Stimulated activated CD4-positive, alpha-beta T cell treated with anti-CD3 and anti-CD28 coated beads, Interleukin-15, amount 100 ng/mL, for 1 hour (primary cell): ENCODE data around the gene TOMM34.

ENCODE experiments used
- DNase-seq, 2 donors: peaks; one replicate each; pipeline ENCODE4 v3.0.0-alpha.2; 2020; ENCODE audit warnings: low read depth in 1 of 2, low spot score in 1 of 2

Gene TOMM34

DNA sequence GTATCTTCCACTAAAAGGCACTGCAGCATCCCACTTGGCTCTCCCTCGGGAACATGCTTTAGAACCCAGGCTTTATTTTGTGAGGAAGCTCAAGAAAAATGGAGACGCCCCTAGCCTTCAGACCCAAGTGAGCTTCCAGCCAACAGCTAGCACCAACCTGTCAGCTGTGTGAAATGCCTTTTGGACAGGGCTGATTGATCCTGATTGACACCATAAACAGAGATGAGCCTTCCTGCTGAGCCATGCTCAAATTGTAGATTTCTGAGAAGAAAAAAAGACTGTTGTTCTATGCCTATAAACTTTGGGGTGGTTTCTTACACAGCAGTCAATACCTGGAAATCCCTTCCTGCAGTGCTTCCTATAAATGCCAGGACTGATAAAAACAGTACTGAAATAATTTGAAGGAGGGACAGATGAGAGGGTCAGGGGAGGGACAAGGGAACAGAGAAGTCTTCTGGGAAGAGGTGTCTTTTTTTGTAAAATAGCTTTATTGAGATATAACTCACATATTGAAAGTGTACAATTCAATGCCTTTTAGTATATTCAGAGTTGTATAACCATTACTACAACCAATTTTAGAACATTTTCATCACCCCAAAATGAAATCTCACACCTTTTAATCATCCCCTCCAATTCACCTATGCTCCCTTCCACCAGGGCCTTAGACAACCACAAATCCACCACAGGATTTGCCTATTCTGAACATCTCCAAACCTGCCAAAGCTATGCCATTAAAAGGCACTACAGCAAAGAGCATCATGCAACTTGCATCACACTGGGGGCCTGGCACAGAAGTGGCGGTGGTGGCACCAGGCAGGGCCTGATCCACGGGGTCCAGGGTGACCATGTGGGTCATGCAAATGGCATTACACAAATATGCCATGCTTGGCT lies 3.4 kb upstream of the TOMM34 start:
- no peak for DNase-seq

DNA sequence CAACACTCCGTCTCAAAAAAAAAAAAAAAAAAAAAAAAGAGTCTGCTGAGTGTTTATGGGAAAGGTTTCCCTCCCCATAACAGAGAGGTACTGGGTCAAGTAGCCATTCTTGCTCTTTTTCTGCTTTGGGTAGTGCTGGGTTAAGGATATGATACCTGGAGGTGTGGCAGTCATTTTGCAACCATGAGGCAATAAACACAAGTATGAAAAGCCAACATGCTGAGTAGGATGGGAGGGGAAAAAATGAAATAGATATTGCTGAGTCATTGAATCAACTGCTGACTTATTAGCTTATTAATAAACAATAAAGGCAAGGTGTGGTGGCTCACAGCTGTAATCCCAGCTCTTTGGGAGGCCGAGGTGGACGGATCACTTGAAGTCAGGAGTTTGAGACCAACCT lies 2.3 kb upstream of the TOMM34 start:
- no peak for DNase-seq

DNA sequence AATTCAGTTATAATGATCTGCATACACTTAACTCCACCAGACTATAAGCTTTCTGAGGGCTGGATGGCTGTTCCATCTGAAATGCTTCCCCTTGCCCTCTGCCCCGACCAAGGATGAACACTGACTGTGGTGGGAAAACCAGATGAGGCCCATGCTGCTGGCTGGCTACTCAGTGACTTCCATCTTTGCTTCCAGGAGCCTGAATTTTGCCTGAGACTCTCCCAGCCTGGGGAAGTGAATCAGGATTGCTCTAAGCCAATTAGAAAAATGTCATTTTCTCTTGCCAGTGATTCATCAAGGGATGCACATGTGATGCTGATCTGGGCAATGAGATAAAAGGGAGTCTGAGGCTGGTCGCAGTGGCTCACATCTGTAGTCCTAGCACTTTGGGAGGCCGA lies 1.7 kb upstream of the TOMM34 start:
- DNase-seq = no peak

DNA sequence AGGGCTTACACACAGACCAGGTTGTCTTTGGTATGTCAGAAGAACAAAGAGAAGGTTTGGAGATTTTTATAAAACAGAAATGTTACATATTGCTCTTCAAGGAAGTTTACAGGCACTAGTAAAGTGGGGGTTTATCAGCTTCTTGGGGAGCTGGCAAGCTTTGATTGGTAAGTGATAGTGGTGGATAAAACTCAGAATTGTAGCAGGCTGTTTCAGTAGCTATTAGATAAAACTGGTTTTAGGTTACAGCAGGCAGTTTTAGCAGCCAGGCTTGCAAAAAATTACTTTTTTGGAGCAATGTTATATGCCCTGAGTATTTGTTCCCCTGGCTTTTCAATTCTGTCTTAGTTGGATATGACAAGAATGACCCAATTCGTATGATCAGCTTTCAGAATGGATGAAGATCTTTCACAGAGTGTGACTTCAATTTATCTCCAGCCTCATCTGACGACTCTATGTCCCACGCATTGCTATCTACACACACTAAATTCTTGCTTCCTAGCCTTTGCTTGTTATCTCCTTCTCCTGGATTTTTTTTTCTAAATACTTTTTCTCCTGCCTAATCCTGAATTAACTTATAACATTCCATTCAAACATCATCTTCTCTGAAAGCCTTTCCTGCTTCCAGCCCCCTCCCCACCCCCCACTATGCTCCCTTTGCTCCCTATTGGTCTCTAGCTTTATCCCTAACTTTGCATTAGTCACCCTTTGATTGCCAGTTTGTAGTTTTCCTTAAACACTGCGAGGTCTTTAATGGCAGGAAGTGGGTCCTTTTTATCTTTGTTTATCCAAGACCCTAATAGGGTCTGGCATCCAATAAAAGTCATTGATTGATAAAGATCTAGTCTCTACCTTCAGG lies 1.0 kb upstream of the TOMM34 start:
- DNase-seq = no peak

DNA sequence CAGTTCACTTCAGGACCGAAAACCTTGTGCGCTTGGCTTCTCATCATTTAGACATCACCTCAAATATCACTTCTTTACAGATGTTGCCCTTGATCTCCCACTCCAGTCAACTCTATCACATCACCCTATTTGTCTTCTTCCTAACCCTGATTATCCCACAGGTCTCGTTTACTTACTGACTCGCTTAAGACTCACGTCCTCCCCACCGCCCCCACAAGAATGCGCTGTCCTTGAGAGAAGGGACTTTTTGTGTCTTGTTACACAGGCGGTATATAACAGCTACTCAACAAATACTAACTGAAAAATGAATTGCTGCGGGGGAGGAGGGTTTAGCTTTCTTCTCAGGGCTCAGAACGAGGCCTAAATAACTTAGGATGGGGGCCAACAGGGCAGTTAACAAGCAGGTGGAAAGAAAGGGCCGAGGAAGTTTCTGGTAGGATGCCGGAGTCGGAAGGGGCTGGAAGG lies 527 bp downstream of the TOMM34 start:
- peak in 1 of 2 donors; percentile 57 for DNase-seq

DNA sequence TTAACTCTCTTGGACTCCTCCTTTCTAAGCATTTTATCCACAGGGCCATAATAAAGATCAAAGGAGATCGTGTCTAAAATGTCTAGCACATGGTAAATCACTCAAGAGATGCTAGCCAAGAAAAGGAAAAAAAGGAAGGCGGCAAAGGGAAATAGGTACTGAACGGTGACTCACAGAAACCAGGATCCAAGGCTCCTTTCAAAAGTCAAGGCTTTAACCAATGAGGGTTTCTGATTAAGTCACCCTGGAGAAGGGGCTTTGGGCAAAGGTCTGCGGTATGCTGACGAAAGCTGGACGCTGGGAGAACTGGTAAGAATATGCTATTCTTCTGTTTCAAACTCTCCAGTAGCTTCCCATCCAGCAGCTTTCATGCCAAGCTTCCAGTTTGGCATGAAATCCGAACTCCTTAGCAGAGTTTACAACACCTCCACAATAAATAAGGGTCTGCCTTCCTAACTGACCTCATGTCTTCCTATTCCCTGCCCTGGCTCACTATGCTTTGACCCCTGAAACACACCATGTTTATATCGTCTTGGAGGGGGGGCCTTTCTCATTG lies 1.0 kb downstream of the TOMM34 start:
- DNase-seq = no peak

DNA sequence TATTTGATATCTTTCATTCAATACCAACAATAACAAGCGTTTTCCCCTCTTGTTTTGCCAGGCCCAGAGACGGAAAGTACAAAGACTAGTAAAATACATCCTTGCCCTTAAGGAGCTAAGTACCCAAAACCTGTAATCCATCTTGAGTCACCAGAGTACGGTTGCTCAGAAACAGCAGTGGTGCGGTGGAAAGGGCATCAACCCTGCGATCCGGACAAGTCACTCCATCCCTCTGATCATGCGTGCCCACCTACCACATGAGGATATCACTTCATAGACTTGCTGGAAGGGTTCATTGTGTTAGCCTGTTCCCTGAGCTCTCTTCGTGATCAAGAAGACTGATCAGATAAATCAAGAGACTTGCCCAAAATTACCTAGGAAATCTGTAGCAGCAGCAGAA lies 1.9 kb downstream of the TOMM34 start:
- no peak for DNase-seq

DNA sequence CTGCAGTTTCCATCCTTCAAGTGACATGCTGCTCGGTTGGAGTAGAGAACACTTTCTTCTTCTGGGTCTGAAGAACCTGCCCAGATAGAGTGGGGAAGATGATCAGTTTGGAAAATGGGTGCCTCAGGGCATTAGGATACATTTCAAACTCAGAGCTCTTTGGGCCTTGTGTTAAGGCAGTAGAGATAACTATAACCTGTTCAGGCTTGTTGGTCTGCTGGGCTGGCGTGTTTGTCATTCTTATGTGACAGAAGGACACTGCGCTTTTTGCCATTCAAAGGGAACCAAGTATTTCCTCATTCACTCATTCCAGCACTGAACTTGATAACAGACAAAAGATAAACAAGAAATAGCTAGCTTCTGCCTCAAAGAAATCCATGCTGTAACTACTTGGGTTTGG lies 3.8 kb downstream of the TOMM34 start:
- DNase-seq = no peak

DNA sequence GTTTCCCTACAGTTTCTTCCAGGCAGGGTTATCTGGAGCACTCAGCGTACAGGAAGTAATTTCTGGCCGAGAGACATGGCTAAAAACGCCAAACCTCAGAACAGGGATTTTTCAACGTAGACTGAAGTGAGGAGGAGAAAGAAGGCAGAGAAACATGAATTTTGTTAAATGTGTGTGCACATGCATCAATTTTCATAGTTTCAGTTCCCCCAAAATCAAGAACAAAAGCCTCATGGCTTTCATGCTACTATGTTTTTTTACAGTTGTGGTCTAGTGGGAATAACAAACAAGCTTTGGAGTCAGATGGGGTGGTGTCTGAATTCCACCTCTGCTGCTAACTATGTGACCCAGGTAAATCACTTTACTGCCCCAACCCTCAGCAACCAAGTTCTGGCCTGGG lies 4.9 kb downstream of the TOMM34 start:
- DNase-seq = no peak

DNA sequence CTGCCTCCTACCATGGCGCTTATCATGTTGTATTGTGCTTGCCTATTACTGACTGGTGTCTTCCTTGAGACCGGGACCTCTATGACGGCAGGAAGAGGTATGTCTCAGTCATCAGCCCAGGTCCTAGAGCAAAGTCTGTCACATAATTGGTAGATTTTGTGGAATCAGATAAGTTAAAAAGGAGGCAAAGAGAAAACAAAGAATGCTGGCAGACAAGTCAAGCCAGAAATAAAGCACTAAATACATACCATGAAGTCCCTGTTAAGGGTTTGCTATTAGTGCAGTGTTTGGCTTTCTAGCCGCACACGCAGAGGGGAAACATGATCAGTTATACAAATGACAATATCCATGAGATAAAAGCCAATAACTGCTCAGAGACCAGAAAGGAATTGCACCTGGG lies 6.0 kb downstream of the TOMM34 start:
- no peak for DNase-seq

DNA sequence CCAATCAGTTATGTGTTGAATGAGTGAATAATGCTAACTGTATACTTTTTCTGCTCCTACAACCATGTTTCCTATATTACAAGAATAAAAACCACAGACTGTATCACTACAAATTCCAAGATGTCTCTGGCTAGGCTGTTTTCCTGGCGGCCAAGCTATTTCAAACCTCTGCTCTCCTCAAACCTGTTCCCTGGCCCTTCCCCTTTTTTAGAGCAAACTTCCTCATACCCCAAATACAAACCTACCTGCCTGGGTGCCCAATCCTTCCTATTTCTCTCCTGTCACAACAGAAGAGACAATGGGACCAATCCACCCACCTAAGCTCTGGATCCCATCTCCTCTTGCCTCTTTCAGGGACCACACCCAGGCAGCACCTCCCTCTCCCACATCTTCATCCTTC lies 7.5 kb downstream of the TOMM34 start:
- no peak for DNase-seq

DNA sequence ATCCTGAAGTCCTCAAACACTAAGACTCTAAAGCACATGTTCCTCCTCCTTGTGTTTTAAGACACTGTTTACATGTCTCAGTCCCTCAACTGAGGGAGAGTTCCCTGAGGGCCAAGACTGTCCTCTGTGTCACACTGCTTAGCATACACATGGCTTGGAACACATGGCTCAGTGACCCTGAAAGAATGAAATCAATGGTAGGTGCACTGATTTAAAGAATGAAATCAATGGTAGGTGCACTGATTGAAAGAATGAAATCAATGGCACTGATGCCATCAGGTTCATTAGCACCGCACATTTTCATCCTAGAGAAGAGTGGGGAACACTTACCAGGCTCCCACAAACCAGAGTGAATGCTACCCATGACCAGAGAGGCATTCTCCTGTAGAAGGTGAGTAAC lies 9.8 kb downstream of the TOMM34 start:
- DNase-seq = no peak

DNA sequence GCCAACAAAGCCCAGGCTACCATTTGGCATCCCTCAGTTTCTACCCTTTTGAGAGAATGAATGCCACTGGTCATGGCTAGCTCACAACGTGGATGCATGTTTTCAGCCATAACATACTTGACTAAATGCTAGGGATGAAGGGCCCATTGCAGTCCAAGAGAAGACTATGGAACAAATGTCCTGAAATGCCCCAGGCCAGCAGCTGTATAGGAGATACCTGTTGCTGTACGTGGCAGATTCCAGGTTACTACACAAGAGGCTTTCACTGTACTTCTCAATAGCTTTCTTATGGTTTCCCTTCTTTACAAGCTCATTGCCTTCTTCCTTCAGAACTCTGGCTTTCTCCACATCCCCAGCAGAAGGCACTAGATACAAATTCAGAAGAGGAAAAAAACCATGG lies 11.7 kb downstream of the TOMM34 start:
- DNase-seq = no peak

DNA sequence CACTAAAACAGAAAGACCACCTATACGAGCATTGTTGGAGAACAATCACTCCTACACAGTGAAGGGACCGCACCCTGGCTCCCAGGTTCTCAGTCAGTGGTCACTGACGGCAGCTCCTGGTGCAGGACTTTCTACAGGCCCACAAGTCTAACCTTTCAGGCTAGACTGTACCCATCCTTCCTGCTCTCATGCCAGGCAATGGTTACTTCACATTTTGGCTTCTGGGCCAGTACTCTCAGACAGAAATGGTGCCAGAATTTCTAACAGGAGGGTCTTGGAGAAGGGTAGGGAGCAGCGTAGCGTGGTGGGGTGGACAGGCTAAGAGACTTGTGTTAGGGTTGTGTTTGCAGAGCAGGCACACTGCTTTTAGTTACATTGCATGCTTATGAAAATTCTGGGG lies 12.1 kb downstream of the TOMM34 start:
- no peak for DNase-seq

DNA sequence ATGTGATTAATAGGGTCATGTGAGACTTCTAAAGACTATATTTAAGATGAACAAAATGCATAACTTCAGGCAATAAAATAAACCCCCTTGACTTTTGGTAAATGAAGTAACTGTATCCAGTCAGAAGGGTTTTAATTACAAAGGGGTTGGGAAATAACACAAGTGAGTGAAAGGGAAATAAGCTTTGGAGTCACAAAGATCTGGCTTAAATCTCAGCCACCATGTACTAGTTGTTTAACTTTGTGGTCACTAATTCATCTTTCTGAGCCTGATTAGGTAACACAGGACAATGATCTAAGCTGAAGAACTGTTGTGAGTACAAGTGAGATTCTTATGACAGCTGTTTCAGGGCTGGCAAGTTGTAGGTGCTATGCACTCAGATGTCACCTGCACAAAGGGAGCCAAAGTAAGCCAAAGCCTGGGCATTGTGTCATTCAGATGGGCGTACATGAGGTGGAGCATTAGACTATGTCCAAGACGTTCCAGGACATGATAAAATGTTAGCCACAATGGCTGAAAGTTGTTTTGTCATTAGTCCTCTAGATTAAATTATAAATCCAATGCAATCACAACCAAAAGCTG lies 13.8 kb downstream of the TOMM34 start:
- no peak for DNase-seq

DNA sequence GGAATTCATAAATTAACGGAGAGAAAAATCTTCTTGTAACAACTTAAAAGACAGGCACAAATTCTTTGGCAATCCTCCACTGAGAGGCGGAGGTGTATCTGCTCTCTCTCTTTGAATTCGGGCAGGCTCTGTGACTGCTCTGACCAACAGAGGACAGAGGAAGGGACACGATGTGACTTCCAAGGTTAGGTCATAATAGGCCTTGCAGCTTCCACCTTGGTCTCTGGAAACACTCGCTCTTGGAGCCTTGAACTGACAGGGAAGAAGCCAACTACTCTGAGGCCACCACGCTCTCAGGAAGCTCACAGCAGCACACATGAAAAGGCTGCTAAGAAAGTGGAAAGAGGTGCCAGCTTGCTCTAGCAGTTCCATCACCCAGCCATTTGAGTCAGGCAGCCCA lies 14.9 kb downstream of the TOMM34 start:
- DNase-seq = no peak

DNA sequence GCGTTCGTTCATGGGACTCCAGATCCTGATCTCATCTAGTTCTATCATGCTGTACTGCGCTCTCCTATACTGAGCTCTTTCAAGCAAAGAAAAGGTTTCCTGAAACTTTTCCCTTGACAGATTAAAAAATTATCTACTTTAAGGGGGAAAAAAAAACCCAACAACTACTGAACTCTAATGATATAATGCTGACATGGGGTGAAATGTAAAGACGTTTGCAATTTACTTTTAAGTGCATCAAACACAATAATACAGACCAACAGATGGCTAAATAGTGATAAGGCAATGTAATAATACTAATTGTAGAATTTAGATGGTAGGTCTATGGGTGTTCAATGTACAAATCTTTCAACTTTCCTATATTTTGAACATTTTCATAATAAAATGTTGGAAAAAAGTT lies 16.4 kb downstream of the TOMM34 start:
- DNase-seq = no peak

DNA sequence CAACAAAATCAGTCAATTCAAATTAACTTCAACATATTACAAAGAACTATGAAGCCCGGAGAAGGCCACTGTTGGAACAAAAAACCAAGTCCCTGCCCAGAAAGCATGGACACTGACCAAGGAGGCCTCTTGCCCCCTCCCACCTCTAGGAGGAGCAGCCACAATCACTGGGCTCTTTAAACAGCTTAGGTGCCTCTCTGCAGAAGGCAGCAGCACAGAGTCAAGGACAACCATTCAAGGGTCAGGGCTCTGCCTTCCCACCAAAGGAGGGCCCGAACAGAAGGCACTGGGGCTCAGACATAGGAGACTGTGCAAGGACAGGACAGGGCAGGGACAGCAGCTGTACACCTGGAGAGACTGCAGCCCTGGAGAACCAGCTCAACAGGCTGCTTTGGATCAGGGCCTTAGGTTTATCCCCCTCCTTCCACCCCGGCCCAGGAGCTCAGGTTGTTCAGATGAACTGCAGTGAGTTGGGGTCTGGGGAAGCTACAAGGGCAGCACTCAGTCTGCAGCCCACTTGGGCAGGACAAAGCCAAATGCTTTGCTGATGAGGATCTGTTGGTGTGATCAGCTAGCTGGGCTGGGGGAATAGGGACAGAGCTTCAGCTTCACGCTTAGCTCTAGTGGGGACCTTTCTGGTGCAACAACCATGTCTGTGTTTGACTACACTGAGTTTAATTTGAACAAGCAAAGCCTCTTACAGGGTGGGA lies 17.8 kb downstream of the TOMM34 start:
- DNase-seq = no peak

DNA sequence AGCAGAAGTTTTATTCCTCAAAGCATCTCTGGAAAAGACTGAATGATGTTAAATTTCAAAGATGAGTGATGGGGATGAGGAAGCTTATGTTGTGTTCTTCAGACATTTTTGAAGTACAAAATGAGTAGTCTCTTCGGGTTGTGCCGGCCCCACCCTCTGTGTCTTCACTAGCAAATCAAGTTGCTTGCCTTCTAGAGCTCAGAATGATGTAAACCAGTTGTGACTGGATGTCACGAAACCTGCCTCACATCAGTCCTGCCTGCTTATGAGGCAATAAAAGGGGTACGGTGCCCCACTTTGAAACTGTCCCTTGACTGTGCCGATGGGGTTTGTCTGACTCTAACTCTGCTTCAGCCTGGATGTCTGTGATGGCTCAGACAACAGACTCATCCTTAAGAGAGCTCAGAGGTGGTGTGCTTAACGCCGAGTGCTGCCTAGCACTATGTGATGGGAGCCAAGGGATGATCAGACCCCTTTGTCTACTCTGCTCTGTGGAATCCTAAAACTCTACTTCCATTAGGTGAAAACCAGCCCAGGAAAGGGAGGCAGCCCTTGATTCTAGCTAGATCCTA lies 19.0 kb downstream of the TOMM34 start:
- no peak for DNase-seq

DNA sequence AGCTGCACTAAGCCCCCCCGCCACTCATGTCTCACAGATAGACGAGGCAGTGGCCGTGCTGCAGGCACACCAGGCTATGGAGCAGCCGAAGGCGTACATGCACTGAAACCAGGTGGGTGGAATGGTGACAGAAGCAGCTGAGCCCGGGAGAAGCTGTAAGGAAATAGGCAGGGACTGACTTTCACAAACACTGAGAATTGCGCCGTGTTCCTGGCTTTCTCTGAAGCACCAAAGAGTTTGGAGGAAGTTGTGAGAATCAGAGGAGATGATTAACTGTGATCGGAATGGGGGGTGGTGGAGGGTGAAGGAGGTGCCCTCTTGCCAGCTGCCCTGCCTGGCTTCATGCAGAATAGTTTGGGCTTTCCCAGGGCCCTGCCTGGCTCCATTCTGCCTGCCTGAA lies 21.6 kb downstream of the TOMM34 start:
- no peak for DNase-seq

DNA sequence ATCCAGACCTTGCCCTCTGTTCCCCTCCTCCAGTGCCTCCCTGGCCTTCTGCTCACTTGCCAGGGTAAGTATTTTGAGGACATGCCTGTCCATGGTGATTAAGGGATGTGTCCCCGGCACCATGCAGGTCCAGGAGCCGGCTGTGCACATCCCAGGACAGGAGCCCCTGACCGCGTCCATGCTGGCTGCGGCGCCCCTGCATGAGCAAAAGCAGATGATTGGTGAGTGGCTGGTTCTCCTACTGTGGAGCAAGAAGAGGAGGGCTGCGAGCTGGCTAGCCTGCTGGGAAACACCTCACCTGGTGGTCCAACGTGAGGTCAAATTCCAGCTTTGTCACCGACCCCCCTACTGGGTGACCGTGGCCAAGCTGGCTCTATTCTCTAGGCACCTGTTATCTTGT lies 23.7 kb downstream of the TOMM34 start:
- DNase-seq = no peak
